Small intestine (tissue), 4 donors: ENCODE measurements around the gene MSMO1. TPM values are rescaled to one million over a fixed set of nuclear protein-coding genes. Genes with fewer than 3 reads are reported as not detected.

Experiments used
- polyA plus RNA-seq, 4 donors: library from polyadenylated mRNA; stranded (reverse) in 3 of 4; unstranded in 1 of 4; fragments of 200-250 nt in 3 of 4; fragments of 120-200 nt in 1 of 4; gene quantifications; one replicate each; pipeline versions ENCODE4 v1.2.1 to v1.2.3, GENCODE V29; 2013
- donor health status: healthy with polysubstance abuse.
- donor health status: Bipolar disorder and iron deficiency.
- donor health status: healthy.

MSMO1 gene
- polyA plus RNA-seq, 4 donors: 18.6 to 226 (median 51.0) TPM

Other genes starting within 250 kb of the MSMO1 start
- 10 to 100 TPM in 2 of 4 donors, 1 to 10 TPM in 2; 4.0 to 37.4 (median 8.9) TPM for gene TMEM192, start 214.8 kb upstream of the MSMO1 start, polyA plus RNA-seq
- gene KLHL2, start 120.1 kb upstream of the MSMO1 start, polyA plus RNA-seq: 10 to 100 TPM in 2 of 4 donors, 1 to 10 TPM in 2; 7.8 to 13.4 (median 10.6) TPM
- 100 to 1,000 TPM in 1 of 4 donors, 10 to 100 TPM in 1, 1 to 10 TPM in 2; 1.1 to 326 (median 22.9) TPM for gene CPE, start 51.3 kb downstream of the MSMO1 start, polyA plus RNA-seq